Right renal cortex interstitium (tissue), 3 donors: ENCODE results near the gene PPIC. TPM values are rescaled to one million over a fixed set of nuclear protein-coding genes. Genes with fewer than 3 reads are reported as not detected.
A peak's percentile ranks its signal among the peaks of the same experiment; 100 is the strongest.

ENCODE experiments used
- DNase-seq, 3 donors: peaks; one replicate each; pipeline ENCODE4 v3.0.0-alpha.2; 2013; ENCODE audit warnings: low read depth in 3 of 3, low spot score in 2 of 3
- polyA plus RNA-seq, 3 donors: library from polyadenylated mRNA; unstranded; fragments of 120-200 nt; gene quantifications; one replicate each; pipeline ENCODE4 v1.2.1, GENCODE V29; 2013; ENCODE audit not compliant: insufficient read length in 3 of 3

PPIC gene
- polyA plus RNA-seq, result 10 to 100 TPM; 36.8 to 43.8 (median 42.2) TPM

- DNase-seq, result peak in 1 of 3 donors; percentile 63
Measured at GRCh38 chr5:123036391-123037103, at the start of gene PPIC. PPIC (minus strand) TSS chr5:123036725; CDS start chr5:123036625, 100 bp downstream.

- DNase-seq, result no peak
Measured at GRCh38 chr5:123085638-123086286, 49.2 kb upstream of the PPIC start.

- no peak for DNase-seq
Measured at GRCh38 chr5:123084730-123085605, 48.4 kb upstream of the PPIC start.

GRCh38 chr5:123083298-123083697 is 46.8 kb upstream of the PPIC start:
- no peak for DNase-seq

GRCh38 chr5:123080215-123080614 is 43.7 kb upstream of the PPIC start:
- no peak for DNase-seq

- DNase-seq, result no peak
Measured at GRCh38 chr5:123075521-123076163, 39.1 kb upstream of the PPIC start.

GRCh38 chr5:123068368-123068938 is 31.9 kb upstream of the PPIC start:
- no peak for DNase-seq

GRCh38 chr5:123066016-123066415 is 29.5 kb upstream of the PPIC start:
- DNase-seq, result no peak

- no peak for DNase-seq
Measured at GRCh38 chr5:123059455-123059854, 22.9 kb upstream of the PPIC start.

- DNase-seq, result no peak
Measured at GRCh38 chr5:123051206-123051605, 14.7 kb upstream of the PPIC start.

- no peak for DNase-seq
Measured at GRCh38 chr5:123047706-123048105, 11.2 kb upstream of the PPIC start.

GRCh38 chr5:123046222-123046621 is 9.7 kb upstream of the PPIC start:
- no peak for DNase-seq

- no peak for DNase-seq
Measured at GRCh38 chr5:123044926-123045617, 8.5 kb upstream of the PPIC start.

- DNase-seq, result no peak
Measured at GRCh38 chr5:123039673-123040072, 3.1 kb upstream of the PPIC start.

- no peak for DNase-seq
Measured at GRCh38 chr5:123037104-123037418, 536 bp upstream of the PPIC start.

- DNase-seq, result no peak
Measured at GRCh38 chr5:123035918-123036390, 571 bp downstream of the PPIC start.

GRCh38 chr5:123035360-123035917 is 1.1 kb downstream of the PPIC start:
- DNase-seq, result no peak

- DNase-seq, result no peak
Measured at GRCh38 chr5:123033157-123033671, 3.3 kb downstream of the PPIC start.

GRCh38 chr5:123028222-123028621 is 8.3 kb downstream of the PPIC start:
- DNase-seq, result no peak
